DOHH2 (cell line): ENCODE results near the gene EGFLAM.

Experiments
- H3F3A ChIP-seq: fragments of 200-600 bp; sonication (generic), shearing (Covaris generic); 2 replicates; pipeline ENCODE4 v1.6.0; 2016; ENCODE audit warnings: antibody characterized with exemption, mild to moderate bottlenecking; ENCODE audit not compliant: control insufficient read depth, insufficient read depth
- H3K27ac ChIP-seq: fragments of 200-600 bp; sonication (generic); 2 replicates; pipeline ENCODE4 v1.5.1; 2014; ENCODE audit warnings: low read depth, mild to moderate bottlenecking, low read length, moderate library complexity
- H3K27me3 ChIP-seq: fragments of 200-600 bp; sonication (generic); 2 replicates; pipeline ENCODE4 v1.6.1; 2014; ENCODE audit warnings: mild to moderate bottlenecking, low read length, mixed read lengths; ENCODE audit not compliant: control insufficient read depth
- H3K36me3 ChIP-seq: fragments of 200-600 bp; sonication (generic); 2 replicates; pipeline ENCODE4 v1.6.1; 2014; ENCODE audit warnings: mild to moderate bottlenecking, low read length, moderate library complexity, mixed read lengths; ENCODE audit not compliant: control insufficient read depth
- H3K4me1 ChIP-seq: fragments of 200-600 bp; sonication (generic); 2 replicates; pipeline ENCODE4 v1.6.1; 2014; ENCODE audit warnings: mild to moderate bottlenecking, low read length, mixed read lengths; ENCODE audit not compliant: control insufficient read depth
- H3K4me2 ChIP-seq: fragments of 200-600 bp; sonication (generic); 2 replicates; pipeline ENCODE4 v1.6.0; 2014; ENCODE audit warnings: mild to moderate bottlenecking, low read length, moderate library complexity
- H3K4me3 ChIP-seq: fragments of 200-600 bp; sonication (generic); 2 replicates; pipeline ENCODE4 v1.5.1; 2014; ENCODE audit warnings: mild to moderate bottlenecking, low read length, mixed read lengths
- H3K79me2 ChIP-seq: fragments of 200-600 bp; sonication (generic); 2 replicates; pipeline ENCODE4 v1.6.1; 2014; ENCODE audit warnings: mild to moderate bottlenecking, low read length, mixed read lengths; ENCODE audit not compliant: control insufficient read depth
- H3K9me2 ChIP-seq: fragments of 200-600 bp; sonication (generic); replicated peaks from 2 replicates; pipeline ENCODE4 v1.6.1; 2014; ENCODE audit warnings: mild to moderate bottlenecking, low read length, mixed read lengths; ENCODE audit not compliant: control insufficient read depth
- H3K9me3 ChIP-seq: fragments of 200-600 bp; sonication (generic); 2 replicates; pipeline ENCODE4 v1.6.1; 2014; ENCODE audit warnings: antibody characterized with exemption, low read length, mixed read lengths; ENCODE audit not compliant: control insufficient read depth, insufficient read depth
- H4K20me1 ChIP-seq: fragments of 200-600 bp; sonication (generic); 2 replicates; pipeline ENCODE4 v1.6.0; 2014; ENCODE audit warnings: low read depth, mild to moderate bottlenecking, antibody characterized with exemption, low read length, moderate library complexity; ENCODE audit not compliant: control insufficient read depth, insufficient read depth
- EZH2phosphoT487 ChIP-seq: fragments of 200-600 bp; sonication (generic); IDR thresholded peaks from 2 replicates; pipeline ENCODE4 v1.6.1; 2017; ENCODE audit warnings: borderline replicate concordance, mild to moderate bottlenecking, antibody characterized with exemption, low read length, moderate library complexity, mixed read lengths
- TF ChIP-seq, protein P1 (sequence below): fragments of 200-600 bp; sonication (generic); IDR thresholded peaks from one replicate; pipeline ENCODE4 v1.5.1; 2014; ENCODE audit warnings: antibody characterized with exemption, mild to moderate bottlenecking, low read depth, low read length; ENCODE audit not compliant: poor library complexity, severe bottlenecking

EGFLAM gene

GRCh38 chr5:38500573-38501260 lies 242.4 kb downstream of the EGFLAM start:
- TF ChIP-seq EZH2phosphoT487, result no peak

DNA sequence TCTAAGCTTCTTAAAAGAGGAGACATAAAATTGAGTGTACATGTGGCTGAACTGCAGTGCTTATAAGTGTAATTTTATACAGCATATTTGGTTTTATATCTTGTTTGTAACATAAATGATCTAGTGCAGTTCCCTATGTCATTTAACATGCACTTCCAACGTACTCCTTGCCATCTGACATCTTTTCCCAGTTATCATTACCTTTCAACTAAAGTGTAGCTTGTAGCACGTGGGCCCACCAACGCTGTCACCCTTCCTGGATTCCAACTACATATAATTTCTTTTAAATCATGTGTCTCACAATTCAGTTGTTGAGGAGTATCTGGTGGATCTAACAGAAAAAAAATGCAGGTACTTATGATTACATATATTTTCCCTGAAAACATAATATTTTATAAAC lies 247.9 kb downstream of the EGFLAM start:
- no peak overlapping the region for H3K4me2 ChIP-seq
- no peaks in the 10 kb centered on the region for H3K9me3 ChIP-seq
- no peaks in the 10 kb centered on the region for H3K79me2 ChIP-seq
- H3K4me1 ChIP-seq, result no peaks in the 10 kb centered on the region
- no peaks in the 10 kb centered on the region for H4K20me1 ChIP-seq
- 0 out of 2 replicates have a peak, but pooled peaks cover 3% of the 10 kb centered on the region for H3K27me3 ChIP-seq
- H3K27ac ChIP-seq, result no peak overlapping the region
- TF ChIP-seq EZH2phosphoT487, result no peak
- TF ChIP-seq, protein P1, sequence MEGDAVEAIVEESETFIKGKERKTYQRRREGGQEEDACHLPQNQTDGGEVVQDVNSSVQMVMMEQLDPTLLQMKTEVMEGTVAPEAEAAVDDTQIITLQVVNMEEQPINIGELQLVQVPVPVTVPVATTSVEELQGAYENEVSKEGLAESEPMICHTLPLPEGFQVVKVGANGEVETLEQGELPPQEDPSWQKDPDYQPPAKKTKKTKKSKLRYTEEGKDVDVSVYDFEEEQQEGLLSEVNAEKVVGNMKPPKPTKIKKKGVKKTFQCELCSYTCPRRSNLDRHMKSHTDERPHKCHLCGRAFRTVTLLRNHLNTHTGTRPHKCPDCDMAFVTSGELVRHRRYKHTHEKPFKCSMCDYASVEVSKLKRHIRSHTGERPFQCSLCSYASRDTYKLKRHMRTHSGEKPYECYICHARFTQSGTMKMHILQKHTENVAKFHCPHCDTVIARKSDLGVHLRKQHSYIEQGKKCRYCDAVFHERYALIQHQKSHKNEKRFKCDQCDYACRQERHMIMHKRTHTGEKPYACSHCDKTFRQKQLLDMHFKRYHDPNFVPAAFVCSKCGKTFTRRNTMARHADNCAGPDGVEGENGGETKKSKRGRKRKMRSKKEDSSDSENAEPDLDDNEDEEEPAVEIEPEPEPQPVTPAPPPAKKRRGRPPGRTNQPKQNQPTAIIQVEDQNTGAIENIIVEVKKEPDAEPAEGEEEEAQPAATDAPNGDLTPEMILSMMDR, result no peak
- H3F3A ChIP-seq, result no peaks in the 10 kb centered on the region
- no peaks in the 10 kb centered on the region for H3K9me2 ChIP-seq
- no peaks in the 10 kb centered on the region for H3K36me3 ChIP-seq
- H3K4me3 ChIP-seq, result no peak overlapping the region

More at GRCh38 chr5:38500573-38501260, 242.4 kb downstream of the EGFLAM start:
- Histone ChIP-seq H3K4me2 (no peak overlapping the region), H4K20me1 (no peaks in the 10 kb centered on the region), H3K9me2 (no peaks in the 10 kb centered on the region), H3K36me3 (no peaks in the 10 kb centered on the region), H3K27ac (no peak overlapping the region), H3K9me3 (no peaks in the 10 kb centered on the region), H3K4me3 (no peak overlapping the region), H3K79me2 (no peaks in the 10 kb centered on the region), H3K4me1 (no peaks in the 10 kb centered on the region), H3F3A (no peaks in the 10 kb centered on the region), H3K27me3 (0 out of 2 replicates have a peak, but pooled peaks cover 4% of the 10 kb centered on the region)

GRCh38 chr5:38509185-38509584 lies 250.8 kb downstream of the EGFLAM start:
- Histone ChIP-seq H3K27me3 (0 out of 2 replicates have a peak, but pooled peaks cover 3% of the 10 kb centered on the region), H3K36me3 (no peaks in the 10 kb centered on the region), H3F3A (no peaks in the 10 kb centered on the region), H3K9me3 (no peaks in the 10 kb centered on the region), H3K79me2 (no peaks in the 10 kb centered on the region), H3K4me1 (no peaks in the 10 kb centered on the region), H3K9me2 (no peaks in the 10 kb centered on the region), H3K27ac (no peak overlapping the region), H3K4me3 (no peak overlapping the region), H4K20me1 (no peaks in the 10 kb centered on the region), H3K4me2 (no peak overlapping the region)
- TF ChIP-seq, protein P1, result no peak
- no peak for TF ChIP-seq EZH2phosphoT487
